GM18507 (cell line): ENCODE results near the gene PRR18.
"Not testable (repeated sequence)": the region's sequence is repeated elsewhere in the genome, so short reads cannot be mapped to it uniquely, and the experiment has no call there.

ENCODE experiments used
- DNase-seq: peaks from one replicate; pipeline ENCODE4 v3.0.0; 2011; ENCODE audit warnings: low read depth; ENCODE audit not compliant: insufficient read length; ENCODE audit errors: extremely low spot score
- FAIRE-seq: peaks from 2 replicates; lab custom pipeline; 2011; peaks lifted over from hg19 to GRCh38; lab: Jason Lieb, UNC

PRR18 gene

GRCh38 chr6:166308033-166308768 is at the start of gene PRR18:
Gene PRR18 (minus strand): TSS chr6:166308392. CDS start chr6:166308142, 250 bp downstream.
- DNase-seq = no peak
- FAIRE-seq = peak; percentile 70

DNA sequence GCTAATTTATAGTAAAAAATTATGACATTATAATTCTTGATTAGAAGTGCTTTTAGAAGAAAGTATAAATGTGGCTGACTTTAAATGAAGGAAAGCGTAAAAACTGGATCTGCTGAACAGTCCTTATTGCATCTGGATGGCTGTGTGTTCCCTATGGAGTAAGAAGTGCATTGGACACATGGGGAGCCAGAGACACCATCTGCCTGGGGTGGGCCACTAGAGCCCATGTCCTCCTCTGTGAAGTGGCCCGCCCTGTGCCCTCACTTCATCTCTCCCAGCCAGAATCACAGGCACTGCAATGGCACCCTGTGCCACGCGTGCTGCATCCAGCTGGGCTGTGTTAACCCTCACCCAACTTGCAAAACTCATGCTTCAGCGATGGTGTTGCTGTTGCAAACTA is 47.4 kb upstream of the PRR18 start:
- no peak for FAIRE-seq
- no peak for DNase-seq

DNA sequence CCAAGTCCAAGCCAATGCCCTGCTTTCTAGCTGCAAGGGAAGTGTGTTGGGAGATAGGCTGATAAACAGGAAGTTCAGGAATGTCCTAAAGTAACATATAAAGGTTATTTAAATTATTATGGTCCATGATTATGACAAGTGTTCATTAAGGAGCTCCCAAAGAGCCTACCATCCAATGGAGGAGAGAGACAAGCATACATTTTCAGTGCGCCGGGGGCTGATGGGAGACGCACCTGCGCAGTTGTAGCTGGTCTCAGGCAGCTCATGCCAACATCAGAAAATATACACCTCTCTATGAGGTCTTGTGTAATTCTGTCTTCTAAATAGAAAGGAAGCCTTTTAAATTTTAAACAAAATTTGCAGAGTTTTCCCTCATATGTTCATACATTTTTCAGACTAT is 46.8 kb upstream of the PRR18 start:
- no peak for FAIRE-seq
- DNase-seq = no peak

DNA sequence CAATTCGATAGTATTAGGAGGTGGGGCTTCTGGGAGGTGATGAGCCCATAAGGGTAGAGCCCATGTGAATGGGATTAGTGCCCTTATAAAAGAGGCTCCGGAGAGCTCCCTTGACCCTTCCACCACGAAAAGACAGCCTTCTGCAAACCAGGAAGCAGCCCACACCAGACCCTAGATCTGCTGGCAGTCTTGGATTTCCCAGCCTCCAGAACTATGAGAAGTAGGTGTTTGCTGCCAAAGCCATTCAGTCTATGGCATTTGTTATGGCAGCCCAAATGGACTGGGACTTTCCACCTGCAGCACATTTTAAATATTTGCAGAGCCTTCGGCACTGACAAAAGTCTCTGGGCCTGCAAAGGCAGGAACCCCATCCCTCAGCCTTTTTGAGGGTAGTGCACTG is 46.0 kb upstream of the PRR18 start:
- FAIRE-seq (no peak), DNase-seq (no peak)

GRCh38 chr6:166353507-166353906 is 45.3 kb upstream of the PRR18 start:
- DNase-seq = no peak
- no peak for FAIRE-seq

DNA sequence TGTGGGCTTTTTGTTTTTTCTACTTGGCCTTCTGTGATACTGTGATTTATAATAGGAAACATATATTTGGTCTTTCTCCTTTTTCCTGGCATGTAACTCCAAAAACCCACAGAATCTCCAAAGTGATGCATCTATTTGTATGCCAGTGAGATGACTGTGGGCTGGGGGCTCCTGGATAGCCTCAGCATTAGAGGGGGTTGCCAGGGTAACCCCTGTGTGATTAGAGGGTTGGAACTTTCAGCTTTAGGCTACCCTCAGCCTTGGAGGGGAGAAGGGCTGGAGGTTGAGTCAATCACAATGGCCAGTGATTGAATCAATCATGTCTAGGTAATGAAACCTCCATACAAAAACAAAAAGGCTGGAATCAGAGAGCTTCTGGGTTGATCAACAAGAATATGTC is 44.7 kb upstream of the PRR18 start:
- no peak for DNase-seq
- no peak for FAIRE-seq

DNA sequence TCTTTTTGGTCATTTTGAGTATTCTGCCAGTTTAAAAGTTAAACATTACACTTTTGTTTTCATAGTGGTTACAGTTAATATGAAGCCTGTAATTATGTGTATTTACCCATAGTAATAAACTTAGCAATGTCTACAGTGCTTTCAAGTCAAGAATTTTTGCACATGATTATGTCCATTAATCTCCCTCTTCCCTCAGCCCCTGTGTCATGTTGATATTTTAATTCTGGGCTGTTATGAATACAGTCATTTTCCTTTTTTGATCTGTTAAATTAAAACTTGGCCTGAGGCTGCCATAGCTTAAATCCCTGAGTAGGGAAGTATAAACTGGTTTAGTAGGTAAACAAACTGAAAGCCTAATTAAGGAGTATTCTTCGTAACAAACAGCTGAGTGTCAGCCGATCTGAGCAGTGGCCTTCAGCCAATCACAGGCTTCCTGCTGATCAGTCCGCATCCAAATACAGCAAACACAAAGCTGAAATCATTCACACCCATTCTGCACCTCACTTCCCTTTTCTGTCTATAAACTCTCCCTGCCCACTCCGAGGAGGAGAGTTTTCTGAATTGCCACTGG is 43.6 kb upstream of the PRR18 start:
- DNase-seq = peak; percentile 36
- peak; percentile 95 for FAIRE-seq

- DNase-seq = no peak
- FAIRE-seq = no peak
Measured at GRCh38 chr6:166348305-166348949, 40.2 kb upstream of the PRR18 start.

GRCh38 chr6:166346965-166347364 is 38.8 kb upstream of the PRR18 start:
- DNase-seq (no peak), FAIRE-seq (no peak)

- FAIRE-seq = no peak
- DNase-seq = no peak
Measured at GRCh38 chr6:166346449-166346848, 38.3 kb upstream of the PRR18 start.

GRCh38 chr6:166345672-166346071 is 37.5 kb upstream of the PRR18 start:
- FAIRE-seq = not testable (repeated sequence)

DNA sequence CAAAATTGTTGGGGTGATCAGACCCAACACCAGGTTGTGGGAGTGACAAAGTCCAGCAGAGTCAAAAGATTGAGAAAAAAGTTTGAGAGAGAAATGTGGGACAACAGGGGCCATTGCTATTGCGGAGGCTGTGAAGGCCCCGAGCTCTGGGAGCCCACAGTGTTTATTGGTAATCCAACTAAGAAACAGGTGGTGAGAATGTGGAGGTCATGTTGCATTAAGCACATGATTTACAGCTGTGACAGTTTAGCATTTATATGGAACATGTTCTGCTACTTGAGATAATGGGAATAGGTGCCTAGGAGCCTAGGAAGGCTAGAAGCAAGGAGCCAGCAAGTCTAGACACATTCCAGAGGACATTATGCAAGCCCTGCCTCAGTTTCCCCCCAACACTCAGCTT is 36.7 kb upstream of the PRR18 start:
- not testable (repeated sequence) for DNase-seq, FAIRE-seq

More at GRCh38 chr6:166345672-166346071, 37.5 kb upstream of the PRR18 start:
- not testable (repeated sequence) for DNase-seq

GRCh38 chr6:166344240-166344639 is 36.0 kb upstream of the PRR18 start:
- FAIRE-seq = no peak
- no peak for DNase-seq

GRCh38 chr6:166343150-166343487 is 34.9 kb upstream of the PRR18 start:
- DNase-seq (no peak), FAIRE-seq (peak; percentile 65)

DNA sequence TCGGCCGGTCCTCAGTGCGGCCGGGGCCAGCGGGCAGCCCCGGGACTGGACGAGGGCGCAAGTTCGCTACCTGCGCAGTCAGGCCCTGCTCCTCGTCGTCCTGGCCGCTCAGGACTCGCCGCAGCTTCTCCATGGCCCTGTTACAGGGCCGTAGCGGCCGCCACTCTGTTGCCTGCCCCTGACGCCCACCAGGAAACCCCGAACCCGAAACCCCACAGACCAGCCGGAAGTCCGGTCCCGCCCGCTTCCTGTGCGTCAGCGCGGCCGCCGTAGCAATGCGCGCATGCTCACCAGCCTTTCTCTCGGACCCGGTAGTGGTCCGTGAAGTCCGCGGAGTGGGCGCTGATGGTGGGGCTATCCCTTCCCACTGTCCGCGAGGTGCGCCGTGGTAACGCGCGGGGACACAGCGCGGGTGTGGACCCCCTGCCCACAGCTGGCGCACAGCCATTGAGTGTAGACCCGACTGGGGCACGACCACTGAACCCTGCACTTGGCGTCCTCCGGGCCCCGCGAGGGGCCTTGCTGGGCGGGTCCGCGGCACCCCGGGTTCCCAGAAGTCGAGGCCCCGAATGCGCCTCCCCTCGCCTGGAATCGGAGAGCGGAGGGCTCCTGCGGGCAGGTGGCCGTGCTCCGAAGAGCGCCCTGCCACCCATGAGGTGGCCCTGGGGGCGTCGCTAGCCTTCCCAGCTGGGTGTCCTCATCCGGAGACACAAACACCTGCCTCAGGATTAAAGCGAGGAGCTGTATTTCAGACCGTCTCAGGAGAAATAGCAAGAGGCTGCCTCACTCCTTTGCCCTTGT is 34.4 kb upstream of the PRR18 start, which contains the start of gene SFT2D1:
TSS of gene SFT2D1 (minus strand) at position 197 of the 801 bp plus-strand sequence. CDS start at position 133, 64 bp downstream.
- FAIRE-seq (peak; percentile 86), DNase-seq (peak; percentile 90)

DNA sequence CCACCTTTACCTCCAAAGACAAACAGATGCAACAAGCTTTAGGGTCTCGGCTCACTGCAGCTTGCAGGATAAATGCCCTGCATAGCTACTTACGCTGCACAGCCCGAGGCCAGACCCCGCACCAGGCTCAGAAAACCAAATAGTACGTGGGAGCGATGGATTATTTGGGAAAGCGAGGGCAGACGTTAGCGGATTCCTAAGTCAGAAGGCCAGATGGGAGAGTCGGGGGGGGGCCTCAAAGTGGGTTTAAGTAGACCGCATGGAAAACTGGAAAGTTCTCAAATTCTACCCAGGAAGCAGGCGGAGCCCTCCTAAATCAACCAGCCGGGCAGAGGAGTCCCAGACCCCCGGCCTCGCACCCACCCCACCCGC is 33.8 kb upstream of the PRR18 start:
- DNase-seq (no peak), FAIRE-seq (no peak)

DNA sequence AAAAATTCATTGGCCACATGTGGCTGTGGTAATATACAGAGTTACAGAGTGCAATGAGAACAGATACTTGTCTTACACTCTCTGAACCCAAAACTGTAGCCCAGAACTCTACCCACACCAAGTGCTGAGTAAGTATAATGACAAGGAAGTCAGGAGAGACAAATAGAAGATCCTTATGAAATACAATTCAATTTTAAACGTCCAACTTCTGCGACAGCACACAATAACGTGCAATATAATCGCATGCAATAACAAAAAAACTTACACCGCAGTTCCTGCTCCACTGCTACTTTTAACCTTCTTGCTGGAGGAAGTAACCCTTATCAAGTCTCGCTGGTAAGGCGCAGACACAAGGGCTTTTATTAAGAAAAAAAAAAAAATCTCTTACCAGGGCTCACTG is 33.3 kb upstream of the PRR18 start:
- no peak for FAIRE-seq
- no peak for DNase-seq

GRCh38 chr6:166338854-166339253 is 30.7 kb upstream of the PRR18 start:
- no peak for DNase-seq
- FAIRE-seq = no peak

GRCh38 chr6:166336847-166337246 is 28.7 kb upstream of the PRR18 start:
- peak; percentile 5 for FAIRE-seq
- DNase-seq = no peak
